NCI-H524 (cell line): Measurements from ENCODE around the gene SPATA31A1.
"Not testable (repeated sequence)": the region's sequence is repeated elsewhere in the genome, so short reads cannot be mapped to it uniquely, and the experiment has no call there.

ENCODE experiments used
- DNase-seq, 2 experiments: peaks; one replicate each; lab custom pipeline; 2025; lab: John Stamatoyannopoulos, UW

The SPATA31A1 gene

GRCh38 chr9:39355369-39355768 lies at the start of gene SPATA31A1:
SPATA31A1 (plus strand) TSS chr9:39355669; CDS start chr9:39355731, 62 bp downstream.
- not testable (repeated sequence) for DNase-seq

- not testable (repeated sequence) for DNase-seq
Measured at GRCh38 chr9:39407261-39408204, 52.1 kb downstream of the SPATA31A1 start.

- not testable (repeated sequence) for DNase-seq
Measured at GRCh38 chr9:39411254-39411940, 55.9 kb downstream of the SPATA31A1 start.
